ENCODE data around the gene CDH23.

- no peak for TF ChIP-seq CTCF (IDR thresholded peaks at IDR 0.05)
- TF ChIP-seq POLR2A (IDR thresholded peaks at IDR 0.05) = no peak
- TF ChIP-seq POLR2AphosphoS5 (IDR thresholded peaks at IDR 0.05) = no peak
Observed at GRCh38 chr10:71487726-71488125, 91.0 kb downstream of the CDH23 start.

All from upper lobe of left lung (tissue), 4 donors.